ENCODE results near the gene AKAP5.

GRCh38 chr14:64475585-64476273 is 10.4 kb downstream of the AKAP5 start:
- TF ChIP-seq EZH2 (IDR thresholded peaks at IDR 0.05; ENCODE audit: borderline replicate concordance, insufficient read depth, low read depth, low read length, poor library complexity, severe bottlenecking): no peak
- TF ChIP-seq CTCF (IDR thresholded peaks at IDR 0.05): no peak
